GM19193 (cell line): ENCODE measurements around the gene AKT3.

Experiments used
- POLR2A ChIP-seq: IDR thresholded peaks from 4 replicates; pipeline ENCODE4 v1.6.1; 2011; ENCODE audit not compliant: insufficient read depth, insufficient read length; ENCODE audit errors: extremely low read depth

The AKT3 gene

DNA sequence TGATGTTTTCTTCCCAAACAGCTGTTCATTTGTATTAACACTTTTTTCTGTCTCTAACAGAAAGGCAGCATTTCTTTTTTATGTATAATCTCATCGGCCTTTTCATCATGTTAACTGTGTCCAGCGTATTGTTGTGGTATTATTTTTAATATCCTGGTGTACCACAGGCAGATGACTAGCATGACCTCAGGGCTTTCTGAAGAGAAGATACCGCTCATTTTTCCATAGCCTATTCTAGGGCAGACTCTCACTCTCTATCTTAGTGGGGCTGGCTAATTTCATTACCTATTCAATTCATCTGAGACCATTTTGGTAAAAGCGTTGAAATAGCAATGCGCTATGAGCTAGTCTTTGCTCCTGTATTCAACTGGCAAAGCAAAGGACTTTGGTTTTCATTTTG is 384.3 kb downstream of the AKT3 start:
- no peak for TF ChIP-seq POLR2A

DNA sequence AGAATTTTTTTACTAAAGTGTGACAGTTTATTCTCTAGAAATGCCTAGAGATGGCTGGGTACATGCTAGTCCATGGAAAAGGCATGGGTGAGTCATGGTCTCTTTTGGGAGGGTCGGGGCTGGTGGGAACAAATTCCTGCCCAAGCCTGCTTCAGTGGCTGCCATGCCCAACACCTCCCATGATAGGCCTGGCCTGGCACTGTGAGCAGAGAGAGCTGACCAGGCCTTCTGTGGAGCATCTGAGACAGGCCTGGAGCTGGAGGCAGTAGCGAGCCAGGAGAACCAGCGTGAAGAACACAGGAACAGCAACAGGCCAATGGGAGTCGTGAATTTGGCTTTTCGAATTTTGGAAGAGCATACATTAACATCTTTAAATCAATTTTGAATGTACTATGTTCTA is 385.0 kb downstream of the AKT3 start:
- TF ChIP-seq POLR2A, result no peak

- TF ChIP-seq POLR2A, result no peak
These were observed 386.9 kb downstream of the AKT3 start for GRCh38 chr1:243462929-243463697.

- no peak for TF ChIP-seq POLR2A
These were observed 388.3 kb downstream of the AKT3 start for GRCh38 chr1:243461700-243462099.

GRCh38 chr1:243459059-243459458 is 391.0 kb downstream of the AKT3 start:
- TF ChIP-seq POLR2A, result no peak

- no peak for TF ChIP-seq POLR2A
These were observed 392.6 kb downstream of the AKT3 start for GRCh38 chr1:243457363-243457982.

DNA sequence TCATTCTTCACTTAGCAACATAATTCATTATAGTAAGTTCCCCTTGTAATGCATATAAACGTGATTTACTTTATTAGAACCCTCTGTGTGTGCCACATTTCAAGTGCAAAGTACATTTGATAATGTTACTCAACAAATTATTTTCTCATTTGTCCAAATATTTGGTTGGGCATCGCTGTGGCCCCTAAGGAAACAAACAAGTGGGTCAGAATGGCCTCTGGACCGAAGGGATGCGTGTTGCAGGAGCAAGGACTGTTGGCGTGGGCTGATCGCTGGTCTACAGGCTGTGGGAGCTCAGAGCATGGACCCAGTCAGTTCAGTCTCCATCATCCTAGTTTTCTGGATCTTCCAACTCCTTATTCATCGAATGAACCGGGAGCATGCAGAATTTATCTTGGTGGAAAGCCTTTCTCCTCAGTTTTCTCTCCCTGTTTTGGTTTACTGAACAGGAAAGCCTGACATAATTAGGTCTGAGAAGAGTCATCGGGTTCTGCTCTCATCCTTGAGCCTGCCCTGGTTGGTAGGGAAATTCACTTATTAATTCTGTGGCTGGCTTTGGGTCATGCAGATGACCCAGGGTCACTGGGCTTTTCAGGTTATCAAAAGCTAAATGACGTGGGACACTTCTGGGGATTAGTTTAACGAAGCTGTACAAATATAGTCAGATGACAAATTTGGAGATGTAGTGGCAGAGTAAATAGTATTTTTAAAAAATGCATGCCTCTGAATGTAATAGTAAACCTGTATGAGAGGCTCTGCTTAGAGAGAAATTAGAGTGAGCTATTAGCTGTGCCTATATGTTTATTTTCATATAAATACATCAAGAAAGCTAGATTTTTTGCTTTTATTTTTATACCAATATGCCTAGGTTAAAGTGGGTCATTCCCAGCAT is 394.0 kb downstream of the AKT3 start:
- no peak for TF ChIP-seq POLR2A

DNA sequence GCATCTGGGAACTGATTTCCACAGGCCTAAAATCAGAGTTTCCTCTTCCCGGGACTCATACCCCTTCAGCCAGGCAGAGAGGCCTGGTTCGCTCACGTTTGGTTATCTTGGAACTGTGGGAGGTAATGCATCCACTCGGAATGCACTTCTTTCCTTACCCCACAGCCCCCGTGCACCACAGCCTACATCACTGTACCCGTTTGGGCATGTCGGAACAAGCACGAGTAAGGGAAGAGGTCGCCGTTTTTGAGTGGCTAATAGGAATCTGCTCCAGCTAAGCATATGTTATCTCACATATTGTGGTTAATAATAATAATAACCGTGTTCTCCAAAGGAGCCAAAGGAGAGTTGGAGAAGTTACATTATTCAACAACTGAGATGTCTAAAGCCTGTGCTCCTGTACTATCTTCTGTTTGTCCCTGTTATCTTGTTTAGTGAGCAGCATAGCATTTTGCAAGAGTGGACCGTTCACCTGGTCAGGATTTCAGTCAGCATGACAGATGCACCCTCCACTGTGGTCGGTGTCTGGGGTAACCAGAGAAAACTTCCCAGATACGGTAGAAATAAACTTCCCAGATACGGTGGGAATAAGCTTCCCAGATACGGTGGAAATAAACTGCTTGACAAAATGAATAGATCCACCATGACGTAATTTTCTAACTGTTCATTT is 395.6 kb downstream of the AKT3 start:
- no peak for TF ChIP-seq POLR2A

DNA sequence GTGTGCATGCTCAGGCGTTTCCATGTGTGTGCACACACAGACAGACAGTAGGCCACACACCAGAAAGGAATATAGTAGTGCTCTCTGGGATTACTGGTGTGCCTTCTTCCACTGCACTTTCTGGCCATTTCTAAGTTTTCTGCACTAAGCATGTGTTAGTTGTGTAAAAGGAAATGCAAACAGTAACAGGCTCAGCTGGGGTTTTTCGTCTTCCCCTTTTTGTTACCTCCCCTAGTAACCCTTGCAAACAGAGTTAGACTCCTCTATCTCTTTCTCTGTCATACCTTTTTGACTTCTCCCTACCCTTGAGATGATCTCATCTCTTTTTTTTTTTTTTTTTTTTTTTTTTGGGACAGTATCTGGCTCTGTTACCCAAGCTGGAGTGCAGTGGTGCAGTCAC is 398.0 kb downstream of the AKT3 start:
- no peak for TF ChIP-seq POLR2A

- no peak for TF ChIP-seq POLR2A
These were observed 400.7 kb downstream of the AKT3 start for GRCh38 chr1:243449373-243449772.

- TF ChIP-seq POLR2A, result no peak
These were observed 402.2 kb downstream of the AKT3 start for GRCh38 chr1:243447844-243448243.

DNA sequence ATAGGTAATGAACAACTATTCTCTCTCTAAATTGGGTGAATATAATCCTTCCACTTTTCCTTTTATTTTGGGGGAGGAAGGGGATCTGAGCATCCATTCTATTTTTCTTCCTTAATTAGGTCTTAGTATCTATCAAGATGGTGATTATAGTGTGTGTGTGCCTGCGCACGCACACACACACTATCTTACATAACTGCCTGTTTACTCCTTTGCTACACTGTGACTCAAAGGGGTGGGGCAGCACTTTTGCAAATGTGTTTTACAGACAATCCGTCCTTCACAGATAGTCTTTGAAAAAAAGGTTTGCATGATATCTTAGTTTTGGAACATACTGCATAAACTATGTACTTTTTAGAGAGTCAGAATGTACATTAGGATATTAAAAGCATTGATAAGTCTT is 402.7 kb downstream of the AKT3 start:
- TF ChIP-seq POLR2A, result no peak

DNA sequence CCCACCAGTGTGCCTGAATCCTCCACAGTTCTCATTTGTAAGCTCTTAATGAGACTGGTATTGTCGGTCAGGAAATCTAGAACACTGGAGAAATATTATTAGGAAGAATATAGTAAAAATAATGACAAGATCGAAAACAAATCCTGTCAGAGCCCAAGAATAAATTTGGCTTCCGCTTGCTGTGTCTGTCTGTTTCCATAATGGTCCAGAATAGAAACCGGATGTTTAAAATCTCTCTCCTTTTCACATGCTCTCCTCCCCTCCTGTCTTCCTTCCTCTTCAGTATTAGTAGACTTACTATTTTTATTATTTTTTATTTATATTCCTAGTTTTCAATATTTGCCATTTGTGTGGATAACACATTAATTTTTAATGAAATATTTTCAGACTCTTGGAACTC is 406.5 kb downstream of the AKT3 start:
- no peak for TF ChIP-seq POLR2A

- no peak for TF ChIP-seq POLR2A
These were observed 408.4 kb downstream of the AKT3 start for GRCh38 chr1:243441601-243442000.

DNA sequence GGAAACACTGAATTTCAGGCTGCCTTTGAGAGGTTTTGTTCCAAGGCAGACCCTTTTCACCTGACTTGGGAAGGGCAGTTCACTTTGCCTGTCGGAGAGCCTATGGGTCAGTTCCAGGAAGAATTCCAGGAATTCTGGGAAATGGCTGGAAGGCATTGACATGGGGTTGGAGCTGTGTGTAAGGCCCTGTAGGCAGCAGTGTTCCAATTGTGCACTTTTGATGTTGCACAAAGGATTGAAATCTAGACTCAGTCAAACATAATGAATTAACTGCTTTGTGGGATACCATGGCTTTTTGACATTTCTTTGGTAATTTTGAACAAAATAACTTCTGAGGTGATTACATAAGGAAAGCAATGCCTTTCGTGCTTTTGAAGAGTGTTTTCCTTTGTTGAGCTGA is 409.6 kb downstream of the AKT3 start:
- TF ChIP-seq POLR2A, result no peak
